Smooth muscle cell of the brain vasculature (primary cell): Measurements from ENCODE around the gene CFAP53.
A peak's percentile ranks its signal among the peaks of the same experiment; 100 is the strongest.
"Not testable (repeated sequence)": the region's sequence is repeated elsewhere in the genome, so short reads cannot be mapped to it uniquely, and the experiment has no call there.

Source experiments
- DNase-seq: peaks from one replicate; pipeline ENCODE4 v3.0.0-alpha.2; 2012; ENCODE audit warnings: low read depth, low spot score

CFAP53 gene

GRCh38 chr18:50288348-50289107 lies 22.2 kb upstream of the CFAP53 start:
- DNase-seq, result not testable (repeated sequence)

GRCh38 chr18:50287441-50288347 lies 21.4 kb upstream of the CFAP53 start, which contains the start of gene CXXC1:
Gene CXXC1, minus strand, starts transcription at chr18:50287692. Its CDS starts 103 bp downstream, at chr18:50287589.
- peak; percentile 97 for DNase-seq

- no peak for DNase-seq
Measured at GRCh38 chr18:50287028-50287440, 20.7 kb upstream of the CFAP53 start.

GRCh38 chr18:50286391-50287027 lies 20.2 kb upstream of the CFAP53 start:
- no peak for DNase-seq

GRCh38 chr18:50285631-50286321 lies 19.5 kb upstream of the CFAP53 start:
- no peak for DNase-seq

- DNase-seq, result no peak
Measured at GRCh38 chr18:50285071-50285470, 18.8 kb upstream of the CFAP53 start.

GRCh38 chr18:50284255-50284885 lies 18.1 kb upstream of the CFAP53 start:
- DNase-seq, result no peak

GRCh38 chr18:50283469-50284209 lies 17.3 kb upstream of the CFAP53 start:
- DNase-seq, result no peak

- DNase-seq, result no peak
Measured at GRCh38 chr18:50282521-50283335, 16.4 kb upstream of the CFAP53 start.

- no peak for DNase-seq
Measured at GRCh38 chr18:50281972-50282520, 15.8 kb upstream of the CFAP53 start.

- DNase-seq, result peak; percentile 97
Measured at GRCh38 chr18:50281295-50281971, 15.1 kb upstream of the CFAP53 start, which contains the start of gene MBD1. Gene MBD1, minus strand, starts transcription at chr18:50281523. Its CDS starts 1,531 bp downstream, at chr18:50279992.

GRCh38 chr18:50280707-50281294 lies 14.5 kb upstream of the CFAP53 start:
- no peak for DNase-seq

- DNase-seq, result no peak
Measured at GRCh38 chr18:50279752-50280151, 13.5 kb upstream of the CFAP53 start.

GRCh38 chr18:50277942-50278341 lies 11.6 kb upstream of the CFAP53 start:
- DNase-seq, result no peak

- no peak for DNase-seq
Measured at GRCh38 chr18:50276452-50276851, 10.2 kb upstream of the CFAP53 start.

- no peak for DNase-seq
Measured at GRCh38 chr18:50275503-50276036, 9.3 kb upstream of the CFAP53 start.

GRCh38 chr18:50274941-50275340 lies 8.6 kb upstream of the CFAP53 start:
- DNase-seq, result no peak

- DNase-seq, result no peak
Measured at GRCh38 chr18:50274044-50274442, 7.7 kb upstream of the CFAP53 start.
